ENCODE results near the gene PAK3.

DNA sequence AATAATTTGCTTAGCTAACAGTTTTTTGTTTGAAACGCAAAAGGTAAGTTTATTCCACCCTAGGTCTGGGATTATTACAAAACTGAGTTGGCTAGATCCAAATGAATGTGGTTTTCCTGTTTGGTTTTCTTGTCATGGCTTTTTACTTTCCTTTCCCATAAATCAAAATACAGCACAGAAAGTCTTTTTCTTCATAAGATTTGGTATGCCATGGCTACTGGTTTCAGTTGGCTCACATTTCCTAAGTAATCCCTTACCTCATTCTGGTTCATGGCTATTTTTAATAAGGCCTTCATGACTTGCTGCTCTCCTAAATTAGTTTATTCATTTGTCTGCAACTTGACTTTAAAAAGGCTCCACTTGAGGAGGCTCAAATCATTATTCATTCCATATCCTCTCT is 12.9 kb upstream of the PAK3 start:
- TF ChIP-seq EZH2 (IDR thresholded peaks at IDR 0.05; ENCODE audit: insufficient read depth, poor library complexity, severe bottlenecking), result no peak
- TF ChIP-seq EZH2phosphoT487 (IDR thresholded peaks at IDR 0.05; ENCODE audit: insufficient read depth, low read depth), result no peak
